Activated naive CD8-positive, alpha-beta T cell (primary cell): ENCODE measurements around the gene OR56A1.

Experiments used
- H3K27ac Mint-ChIP-seq: one replicate; pipeline ENCODE4 v1.8.0; 2021; ENCODE audit warnings: mixed read lengths
- H3K27me3 Mint-ChIP-seq: one replicate; pipeline ENCODE4 v1.8.0; 2021; ENCODE audit warnings: mixed read lengths
- H3K36me3 Mint-ChIP-seq: one replicate; pipeline ENCODE4 v1.8.0; 2021; ENCODE audit warnings: mixed read lengths
- H3K4me1 Mint-ChIP-seq: one replicate; pipeline ENCODE4 v1.8.0; 2021; ENCODE audit warnings: low read depth, mixed read lengths
- H3K4me3 Mint-ChIP-seq: one replicate; pipeline ENCODE4 v1.8.0; 2021; ENCODE audit warnings: mild to moderate bottlenecking, mixed read lengths
- H3K9me3 Mint-ChIP-seq: one replicate; pipeline ENCODE4 v1.8.0; 2021; ENCODE audit warnings: low read depth, mixed read lengths

The OR56A1 gene

DNA sequence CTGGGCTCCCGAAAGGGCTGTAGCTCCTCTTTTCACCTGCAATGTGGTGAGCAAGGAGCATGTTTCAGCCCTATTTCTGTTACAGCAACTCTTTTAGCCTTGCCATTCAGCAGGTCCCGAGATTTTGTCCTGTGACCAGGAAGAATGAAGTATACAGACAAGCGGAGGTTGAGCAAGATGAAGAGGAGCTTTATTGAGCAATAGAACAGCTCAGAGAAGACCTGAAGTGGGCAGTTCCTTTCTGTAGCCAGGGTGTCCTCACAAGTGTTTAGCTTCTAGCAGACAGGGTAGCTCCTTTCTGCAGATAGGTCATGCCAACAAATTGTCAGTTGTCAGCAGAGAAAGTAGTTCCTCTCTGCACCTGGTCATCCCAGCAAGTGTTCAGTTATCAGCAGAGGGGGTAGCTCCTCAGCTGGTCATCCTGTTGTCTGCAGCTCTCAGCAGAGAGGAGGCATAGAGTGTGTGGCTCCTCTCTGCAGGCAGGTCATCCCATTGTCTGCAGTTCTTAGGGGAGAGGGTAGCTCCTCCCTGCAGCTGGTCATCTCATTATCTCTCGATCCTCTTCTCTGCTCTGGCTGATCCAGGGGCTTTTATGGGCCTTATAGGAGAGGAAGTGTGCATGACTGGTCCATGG lies 18.4 kb downstream of the OR56A1 start:
- Mint-ChIP-seq H3K9me3 (peaks cover 7% of the 10 kb centered on the region), H3K27ac (no peak overlapping the region), H3K4me1 (no peaks in the 10 kb centered on the region), H3K4me3 (no peak overlapping the region), H3K27me3 (peaks cover 14% of the 10 kb centered on the region), H3K36me3 (peaks cover 2% of the 10 kb centered on the region)

- no peaks in the 10 kb centered on the region for H3K4me1 Mint-ChIP-seq
- no peaks in the 10 kb centered on the region for H3K36me3 Mint-ChIP-seq
- no peaks in the 10 kb centered on the region for H3K9me3 Mint-ChIP-seq
- H3K27ac Mint-ChIP-seq = no peak within 1 kb of the TSS
- peaks cover 8% of the 10 kb centered on the region for H3K27me3 Mint-ChIP-seq
- H3K4me3 Mint-ChIP-seq = no peak within 1 kb of the TSS
Observed at GRCh38 chr11:6006846-6007245, 23.7 kb downstream of the OR56A1 start, which contains the start of gene OR56A4. Gene OR56A4 (minus strand): TSS chr11:6006946. CDS start chr11:6002992, 3,954 bp downstream.

- Mint-ChIP-seq H3K9me3 (no peaks in the 10 kb centered on the region), H3K36me3 (no peaks in the 10 kb centered on the region), H3K27ac (no peak overlapping the region), H3K27me3 (peaks cover 8% of the 10 kb centered on the region), H3K4me1 (no peaks in the 10 kb centered on the region), H3K4me3 (no peak overlapping the region)
Observed at GRCh38 chr11:6006395-6006794, 24.2 kb downstream of the OR56A1 start.

- Mint-ChIP-seq H3K27ac (no peak overlapping the region), H3K27me3 (peaks cover 8% of the 10 kb centered on the region), H3K36me3 (no peaks in the 10 kb centered on the region), H3K9me3 (no peaks in the 10 kb centered on the region), H3K4me1 (no peaks in the 10 kb centered on the region), H3K4me3 (no peak overlapping the region)
Observed at GRCh38 chr11:6002202-6002699, 28.3 kb downstream of the OR56A1 start.

GRCh38 chr11:5994791-5995190 lies 35.8 kb downstream of the OR56A1 start:
- H3K27me3 Mint-ChIP-seq = peaks cover 7% of the 10 kb centered on the region
- H3K27ac Mint-ChIP-seq = no peak overlapping the region
- H3K36me3 Mint-ChIP-seq = no peaks in the 10 kb centered on the region

GRCh38 chr11:5992604-5993251 lies 37.8 kb downstream of the OR56A1 start:
- no peaks in the 10 kb centered on the region for H3K4me1 Mint-ChIP-seq
- peaks cover 8% of the 10 kb centered on the region for H3K27me3 Mint-ChIP-seq
- no peaks in the 10 kb centered on the region for H3K36me3 Mint-ChIP-seq
- H3K9me3 Mint-ChIP-seq = peaks cover 4% of the 10 kb centered on the region
- H3K4me3 Mint-ChIP-seq = no peak overlapping the region
- H3K27ac Mint-ChIP-seq = no peak overlapping the region

More at GRCh38 chr11:5994791-5995190, 35.8 kb downstream of the OR56A1 start:
- Mint-ChIP-seq H3K4me3 (no peak overlapping the region), H3K9me3 (no peaks in the 10 kb centered on the region), H3K4me1 (no peaks in the 10 kb centered on the region)

- H3K4me3 Mint-ChIP-seq = no peak overlapping the region
- H3K27ac Mint-ChIP-seq = no peak overlapping the region
- H3K4me1 Mint-ChIP-seq = no peaks in the 10 kb centered on the region
Observed at GRCh38 chr11:5992150-5992549, 38.4 kb downstream of the OR56A1 start.

DNA sequence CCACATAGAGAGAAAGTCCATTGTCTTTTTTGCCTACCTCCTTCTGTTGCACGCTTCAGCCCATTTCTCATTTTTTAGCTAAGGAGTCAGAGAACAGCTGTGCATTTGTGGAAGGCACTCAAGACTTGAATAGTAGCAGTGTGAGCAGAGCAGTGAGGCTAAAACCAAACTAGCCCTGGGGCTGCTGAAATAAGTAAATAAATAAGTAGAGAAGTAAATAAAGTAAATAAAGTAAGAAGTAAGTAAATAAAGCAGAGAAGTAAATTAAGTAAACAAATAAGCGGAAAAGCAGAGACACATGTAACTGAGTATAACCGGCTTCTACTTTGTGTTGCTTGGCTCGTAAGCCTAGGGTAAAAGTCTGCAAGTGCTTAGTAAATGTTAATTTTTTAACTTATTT lies 41.4 kb downstream of the OR56A1 start:
- H3K4me1 Mint-ChIP-seq = no peaks in the 10 kb centered on the region
- peaks cover 24% of the 10 kb centered on the region for H3K27me3 Mint-ChIP-seq
- H3K9me3 Mint-ChIP-seq = peaks cover 6% of the 10 kb centered on the region
- no peak overlapping the region for H3K4me3 Mint-ChIP-seq
- H3K27ac Mint-ChIP-seq = no peak overlapping the region
- H3K36me3 Mint-ChIP-seq = no peaks in the 10 kb centered on the region

More at GRCh38 chr11:5992150-5992549, 38.4 kb downstream of the OR56A1 start:
- Mint-ChIP-seq H3K9me3 (peaks cover 6% of the 10 kb centered on the region), H3K27me3 (peaks cover 10% of the 10 kb centered on the region), H3K36me3 (no peaks in the 10 kb centered on the region)

- H3K27ac Mint-ChIP-seq = no peak within 1 kb of the TSS
- peaks cover 6% of the 10 kb centered on the region for H3K9me3 Mint-ChIP-seq
Observed at GRCh38 chr11:5986885-5987284, 43.7 kb downstream of the OR56A1 start, which contains the start of gene OR52L1. Gene OR52L1 (minus strand): TSS chr11:5986985. CDS start chr11:5986930, 55 bp downstream.

GRCh38 chr11:5983443-5983842 lies 47.1 kb downstream of the OR56A1 start:
- Mint-ChIP-seq H3K4me1 (no peaks in the 10 kb centered on the region), H3K4me3 (no peak overlapping the region), H3K27ac (no peak overlapping the region), H3K27me3 (peaks cover 32% of the 10 kb centered on the region), H3K9me3 (peaks cover 17% of the 10 kb centered on the region), H3K36me3 (no peaks in the 10 kb centered on the region)

More at GRCh38 chr11:5986885-5987284, 43.7 kb downstream of the OR56A1 start, which contains the start of gene OR52L1:
- Mint-ChIP-seq H3K27me3 (peaks cover 37% of the 10 kb centered on the region), H3K4me1 (no peaks in the 10 kb centered on the region), H3K4me3 (no peak within 1 kb of the TSS), H3K36me3 (no peaks in the 10 kb centered on the region)

- Mint-ChIP-seq H3K4me3 (no peak overlapping the region), H3K36me3 (no peaks in the 10 kb centered on the region), H3K4me1 (no peaks in the 10 kb centered on the region), H3K27me3 (peaks cover 10% of the 10 kb centered on the region), H3K27ac (no peak overlapping the region), H3K9me3 (peaks cover 6% of the 10 kb centered on the region)
Observed at GRCh38 chr11:5973530-5973929, 57.0 kb downstream of the OR56A1 start.
